ENCODE measurements around the gene SNAPIN. TPM values are rescaled to one million over a fixed set of nuclear protein-coding genes. Genes with fewer than 3 reads are reported as not detected.
A peak's percentile ranks its signal among the peaks of the same experiment; 100 is the strongest.

The SNAPIN gene, protein sequence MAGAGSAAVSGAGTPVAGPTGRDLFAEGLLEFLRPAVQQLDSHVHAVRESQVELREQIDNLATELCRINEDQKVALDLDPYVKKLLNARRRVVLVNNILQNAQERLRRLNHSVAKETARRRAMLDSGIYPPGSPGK
- total RNA-seq, result 10 to 100 TPM; 64.9 to 73.0 TPM

DNA sequence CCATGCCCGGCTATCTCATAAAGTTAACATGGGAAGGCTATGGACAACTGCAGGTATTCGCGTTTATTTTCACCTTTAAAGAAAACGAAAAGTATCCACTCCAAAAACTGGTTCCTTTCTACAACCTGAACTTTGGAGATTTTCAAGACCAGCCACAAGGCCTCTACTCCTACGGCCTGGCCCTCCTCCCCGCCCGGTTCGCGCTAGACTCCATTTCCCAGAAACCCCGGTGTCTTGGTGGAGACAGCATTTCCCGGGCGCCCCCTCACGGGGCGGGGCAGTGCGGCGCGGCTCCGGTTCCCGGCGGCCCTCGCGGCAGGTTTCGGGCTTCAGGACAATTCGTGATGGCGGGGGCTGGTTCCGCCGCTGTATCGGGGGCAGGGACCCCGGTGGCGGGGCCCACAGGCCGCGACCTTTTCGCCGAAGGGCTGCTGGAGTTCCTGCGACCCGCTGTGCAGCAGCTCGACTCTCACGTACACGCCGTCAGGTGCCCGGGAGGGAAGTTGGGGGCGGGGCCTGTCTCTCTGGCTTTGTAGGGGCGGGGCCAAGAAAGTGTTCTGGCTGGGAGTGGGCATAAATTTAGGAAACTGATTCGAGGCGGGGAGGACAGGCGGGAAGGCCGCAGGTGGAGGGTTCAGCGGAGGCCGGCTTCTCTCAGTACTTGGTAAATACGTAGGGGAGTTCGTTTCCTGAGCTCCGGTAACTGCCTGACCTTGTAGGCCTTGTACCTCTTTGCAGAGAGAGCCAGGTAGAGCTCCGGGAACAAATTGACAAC lies at the start of gene SNAPIN:
TSS of gene SNAPIN (plus strand) at position 304 of the 775 bp plus-strand sequence. CDS start at position 345, 41 bp downstream.
- intact Hi-C loops (cut with DNase I), result loop anchor here (2.0 kb wide), 1 partner anchor 24 kb away; the partner anchor contains the start of gene CHTOP
- peak; percentile 87 for DNase-seq (ENCODE audit: low spot score)
- Histone ChIP-seq H3K27me3 (replicated peaks; ENCODE audit: insufficient read depth) (no peaks in the 10 kb centered on the region), H3K4me3 (peak within 1 kb of the TSS; percentile 67 to 69), H3K36me3 (peaks cover 0 to 6% of the 10 kb centered on the region in 2 donors), H3K27ac (peak within 1 kb of the TSS; percentile 96), H3K9me3 (no peaks in the 10 kb centered on the region), H3K4me1 (replicated peaks) (no peaks in the 10 kb centered on the region)
- WGBS, result 2% methylated on average over 53 of the region's 53 CpGs
- TF ChIP-seq POLR2AphosphoS5 (IDR thresholded peaks at IDR 0.05) (peak; percentile 91), POLR2A (IDR thresholded peaks at IDR 0.05) (peak; percentile 61), CTCF (IDR thresholded peaks at IDR 0.05) (peak in 2 of 4 experiments; percentile 31 to 39)

DNA sequence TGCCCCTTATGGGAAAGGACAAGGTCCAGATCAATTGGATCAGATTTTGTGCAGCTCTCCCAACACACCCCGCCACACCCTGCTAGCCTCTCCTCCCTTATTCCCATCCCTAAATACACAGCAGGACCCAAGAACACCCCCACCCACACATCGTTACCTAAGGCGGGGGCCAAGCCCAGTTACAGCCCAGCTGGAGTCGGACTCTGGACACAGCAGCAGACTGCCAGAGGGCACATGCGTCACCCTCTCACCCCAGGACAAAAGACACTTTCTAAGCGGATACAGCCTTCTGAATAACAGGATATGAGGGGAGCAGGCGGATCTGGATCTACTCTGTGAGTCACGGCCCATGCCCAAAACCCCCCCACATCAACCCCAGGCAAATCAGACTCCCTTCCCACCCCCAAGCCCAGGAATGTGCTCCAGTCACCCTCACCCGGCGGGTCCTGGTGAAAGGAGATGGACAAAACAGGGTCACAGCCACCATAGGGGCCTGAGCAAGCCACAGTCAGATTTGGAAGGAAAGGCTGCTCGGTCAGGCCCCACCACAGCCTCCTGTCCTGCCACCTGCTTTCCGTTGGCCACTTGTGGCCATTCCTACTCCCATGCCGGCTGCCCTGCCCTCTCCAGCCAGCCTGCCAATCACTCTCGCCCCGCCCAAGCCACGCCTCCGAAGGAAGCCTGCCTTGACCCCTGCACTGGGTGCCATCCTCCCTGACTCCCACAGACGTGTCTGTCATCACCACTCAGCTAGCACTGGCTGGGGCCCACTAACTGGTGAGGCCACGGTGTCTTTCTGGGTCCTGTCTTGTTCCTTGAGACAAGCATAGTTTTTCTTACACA lies 49.5 kb upstream of the SNAPIN start:
- peak overlapping the region; percentile 75 to 77 for H3K27ac ChIP-seq
- 35% methylated on average over 19 of the region's 19 CpGs for WGBS
- intact Hi-C loops (cut with DNase I), result no loop called here
- H3K4me1 ChIP-seq (replicated peaks), result peaks cover 4% of the 10 kb centered on the region
- H3K4me3 ChIP-seq, result peak overlapping the region in 1 of 2 donors; percentile 13
- no peaks in the 10 kb centered on the region for H3K9me3 ChIP-seq
- no peak for DNase-seq (ENCODE audit: low spot score)
- no peaks in the 10 kb centered on the region for H3K27me3 ChIP-seq (replicated peaks; ENCODE audit: insufficient read depth)
- peaks cover 0 to 7% of the 10 kb centered on the region in 2 donors for H3K36me3 ChIP-seq
- peak in 1 of 4 experiments; percentile 15 for TF ChIP-seq CTCF (IDR thresholded peaks at IDR 0.05)
- TF ChIP-seq POLR2AphosphoS5 (IDR thresholded peaks at IDR 0.05), result peak; percentile 50
- TF ChIP-seq POLR2A (IDR thresholded peaks at IDR 0.05), result no peak

- peaks cover 0 to 7% of the 10 kb centered on the region in 2 donors for H3K36me3 ChIP-seq
- no peak overlapping the region for H3K4me3 ChIP-seq
- no peaks in the 10 kb centered on the region for H3K9me3 ChIP-seq
- intact Hi-C loops (cut with DNase I), result no loop called here
- TF ChIP-seq POLR2AphosphoS5 (IDR thresholded peaks at IDR 0.05) (no peak), CTCF (IDR thresholded peaks at IDR 0.05) (no peak), POLR2A (IDR thresholded peaks at IDR 0.05) (no peak)
- H3K27ac ChIP-seq, result peak overlapping the region; percentile 75 to 77
- no peak for DNase-seq (ENCODE audit: low spot score)
- H3K4me1 ChIP-seq (replicated peaks), result peaks cover 4% of the 10 kb centered on the region
- 38% methylated on average over 6 of the region's 6 CpGs for WGBS
- H3K27me3 ChIP-seq (replicated peaks; ENCODE audit: insufficient read depth), result no peaks in the 10 kb centered on the region
These were observed 49.0 kb upstream of the SNAPIN start for GRCh38 chr1:153609585-153609907.

DNA sequence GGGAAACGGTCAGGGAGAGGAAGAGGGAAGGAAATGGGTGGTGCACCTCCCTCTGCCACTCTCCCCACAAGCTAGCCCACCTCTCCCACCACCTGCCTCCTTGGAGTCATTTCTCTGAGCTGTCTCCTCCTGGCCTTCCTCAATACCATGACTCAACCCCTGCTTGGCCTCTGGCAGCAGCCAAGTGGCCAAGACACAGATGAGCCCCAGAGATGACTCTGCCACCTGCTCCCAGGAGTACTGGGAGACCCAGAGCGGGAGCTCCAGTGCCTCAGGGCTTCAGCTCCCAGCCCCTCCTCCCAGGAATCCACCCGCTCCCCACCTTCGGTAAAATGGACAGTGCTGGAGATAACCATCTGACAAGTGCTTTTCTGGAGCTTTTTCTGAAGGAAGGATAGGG lies 48.2 kb upstream of the SNAPIN start:
- Histone ChIP-seq H3K4me1 (replicated peaks) (peaks cover 4% of the 10 kb centered on the region), H3K4me3 (no peak overlapping the region), H3K9me3 (no peaks in the 10 kb centered on the region), H3K27ac (peak overlapping the region; percentile 75 to 77), H3K27me3 (replicated peaks; ENCODE audit: insufficient read depth) (no peaks in the 10 kb centered on the region), H3K36me3 (peaks cover 0 to 7% of the 10 kb centered on the region in 2 donors)
- DNase-seq (ENCODE audit: low spot score), result no peak
- intact Hi-C loops (cut with DNase I), result no loop called here
- TF ChIP-seq POLR2A (IDR thresholded peaks at IDR 0.05), result no peak
- TF ChIP-seq CTCF (IDR thresholded peaks at IDR 0.05), result no peak
- WGBS, result 40% methylated on average over 4 of the region's 4 CpGs
